ENCODE results near the gene AQP12A.

Gene AQP12A

GRCh38 chr2:240711296-240711695 is 19.6 kb downstream of the AQP12A start:
- DNase-seq = no peak

DNA sequence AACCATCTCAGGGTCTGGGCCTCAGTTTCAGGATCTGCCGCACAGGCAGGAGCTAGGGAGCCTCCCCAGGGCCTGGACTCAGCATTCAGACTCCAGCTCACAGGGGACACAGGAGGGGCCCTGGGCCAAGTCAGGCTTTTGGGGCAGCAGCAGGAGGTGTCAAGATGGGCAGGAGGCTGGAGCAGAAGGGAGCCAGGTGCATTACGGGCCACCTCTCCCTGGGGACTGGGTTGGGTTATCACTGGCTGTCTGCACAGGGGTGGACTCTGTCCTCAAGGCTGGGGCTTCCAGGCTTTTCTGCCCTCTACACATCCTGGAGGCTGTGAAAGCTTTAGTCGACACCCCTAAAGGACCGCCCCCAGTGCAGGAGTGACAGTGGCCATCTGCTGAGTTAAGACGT is 20.0 kb downstream of the AQP12A start:
- no peak for DNase-seq

DNA sequence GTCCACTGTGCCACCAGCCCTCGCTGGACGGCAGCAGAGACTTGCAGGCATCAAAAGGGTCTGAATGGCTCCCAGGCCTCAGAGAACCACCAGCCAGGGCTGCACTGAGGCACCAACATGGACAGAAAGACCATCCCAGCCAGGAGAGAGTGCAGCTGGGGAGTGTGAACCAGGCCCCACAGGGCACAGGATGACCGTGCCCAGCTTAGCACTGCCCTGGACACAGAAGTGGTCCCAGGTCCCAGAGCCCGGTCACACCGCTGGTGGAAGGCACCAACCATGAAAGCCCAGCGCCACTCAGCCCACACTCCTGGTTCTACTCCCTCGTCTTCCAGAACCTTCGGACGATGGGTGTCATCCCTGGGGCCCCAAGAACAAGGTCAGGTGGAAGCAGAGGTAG is 20.5 kb downstream of the AQP12A start:
- no peak for DNase-seq

GRCh38 chr2:240713071-240713927 is 21.6 kb downstream of the AQP12A start:
- DNase-seq = no peak

DNA sequence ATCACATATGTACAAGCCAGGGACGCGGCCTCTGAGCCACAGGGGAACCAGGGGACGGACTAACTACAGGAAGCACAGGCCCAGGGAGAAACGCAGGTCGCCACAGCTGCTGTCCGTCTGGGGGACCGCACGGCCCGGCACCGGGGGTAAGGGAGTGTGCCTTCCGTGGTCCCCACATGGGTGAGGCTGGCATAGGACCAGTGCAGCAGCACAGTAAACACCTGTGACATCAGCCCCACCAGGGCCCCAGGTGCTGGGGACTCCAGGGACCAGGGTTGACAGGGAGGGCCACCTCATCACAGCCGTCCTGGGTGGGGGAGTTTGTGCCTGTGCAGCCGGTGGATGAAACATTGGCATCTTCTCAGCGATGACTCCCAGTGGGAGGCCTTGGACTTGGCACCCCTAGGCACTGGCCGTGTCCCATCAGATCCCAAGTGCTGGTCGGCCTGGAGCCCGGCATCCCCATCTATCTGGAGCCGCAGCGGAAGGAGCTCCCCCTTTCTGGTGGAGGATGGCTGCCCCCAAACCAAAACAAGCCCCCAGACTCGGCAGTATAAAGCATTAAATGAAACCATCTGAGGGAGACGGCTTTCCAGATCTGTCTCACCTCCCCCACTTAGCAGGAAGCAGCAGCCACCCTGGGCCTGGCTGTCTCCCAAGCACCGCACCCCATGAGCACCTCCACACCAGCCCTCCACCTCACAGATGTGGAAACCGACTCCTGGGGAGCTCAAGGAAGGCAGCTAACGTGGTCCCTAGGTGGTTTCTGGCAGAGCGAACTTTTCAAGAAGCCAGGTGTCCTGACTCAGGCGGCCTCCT is 22.5 kb downstream of the AQP12A start:
- no peak for DNase-seq

DNA sequence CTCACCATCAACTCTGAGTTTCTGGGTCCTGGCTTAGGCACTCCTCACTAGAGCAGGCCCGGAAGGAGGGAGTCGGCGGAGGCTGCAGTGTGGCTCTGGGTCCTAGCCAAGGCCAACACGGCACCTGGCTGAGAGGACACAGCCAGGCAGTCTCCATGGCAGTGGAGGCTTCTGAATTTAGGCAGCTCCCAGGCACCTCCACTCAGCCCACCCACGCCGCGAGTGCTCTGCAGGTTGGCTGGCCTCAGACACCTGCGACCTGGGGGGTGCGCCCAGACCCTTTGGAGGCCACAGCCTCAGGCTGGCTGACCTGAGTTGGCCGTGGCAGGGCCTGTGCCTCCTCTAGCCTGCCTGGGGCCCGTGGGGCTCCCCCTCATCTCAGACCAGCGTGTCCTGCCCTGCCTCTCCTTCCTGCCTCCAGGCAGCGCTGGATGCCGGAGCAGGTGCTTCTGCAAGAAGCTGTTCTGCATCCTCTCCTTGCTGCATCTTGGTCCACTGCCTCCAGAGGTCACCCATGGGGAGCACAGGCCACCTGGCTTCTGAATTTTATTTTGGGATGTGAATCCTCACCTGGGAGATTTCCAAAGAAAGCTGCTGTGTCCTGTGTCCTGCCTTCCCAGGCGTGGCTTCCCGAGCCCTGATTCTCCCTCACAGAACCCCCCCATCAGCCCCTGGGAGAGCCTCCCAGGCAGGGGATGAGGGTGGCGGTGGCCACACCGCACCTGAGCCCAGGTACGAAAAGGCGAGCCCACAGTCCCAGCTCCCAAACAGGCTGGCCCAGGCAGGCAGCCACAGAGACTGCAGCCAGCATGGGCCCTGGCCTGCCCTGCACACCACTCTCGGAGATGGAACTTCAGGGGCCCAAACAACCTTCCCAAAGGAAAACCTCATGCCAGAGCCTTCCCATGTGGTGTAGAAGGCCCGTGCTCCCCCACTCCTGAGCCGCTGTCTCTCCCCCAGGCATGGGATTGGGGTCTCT is 23.4 kb downstream of the AQP12A start:
- DNase-seq = no peak

DNA sequence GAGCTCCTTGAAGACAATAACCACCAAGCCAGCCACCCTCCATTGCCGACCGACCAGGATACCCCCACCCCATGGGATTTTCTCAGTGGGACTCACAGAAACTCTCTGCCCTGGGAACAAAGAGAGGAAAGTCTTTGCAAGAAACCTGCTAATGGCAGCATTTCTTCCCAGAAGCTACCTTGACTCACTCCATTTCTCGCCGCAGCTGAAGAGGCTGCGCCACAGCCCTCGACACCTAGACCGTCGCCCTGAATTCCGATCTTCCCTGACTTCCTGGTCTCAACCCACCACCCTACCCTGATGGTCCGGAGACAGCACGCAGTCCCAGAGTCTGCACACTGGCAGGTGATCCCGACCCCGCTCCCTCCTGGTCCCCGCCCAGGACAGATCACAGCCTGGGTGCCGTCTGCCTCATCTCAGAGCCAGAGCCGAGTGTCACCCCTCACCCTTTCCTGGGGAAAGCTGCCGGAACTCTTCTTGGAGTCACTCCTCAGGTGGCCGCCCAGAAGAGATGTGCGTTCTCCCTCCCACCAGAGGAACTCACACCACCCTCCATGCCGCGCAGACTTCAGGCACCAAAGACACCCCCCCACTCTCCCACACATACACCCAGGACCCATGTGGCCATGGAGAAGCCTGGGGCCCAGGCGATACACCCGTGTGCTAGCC is 24.6 kb downstream of the AQP12A start:
- no peak for DNase-seq

DNA sequence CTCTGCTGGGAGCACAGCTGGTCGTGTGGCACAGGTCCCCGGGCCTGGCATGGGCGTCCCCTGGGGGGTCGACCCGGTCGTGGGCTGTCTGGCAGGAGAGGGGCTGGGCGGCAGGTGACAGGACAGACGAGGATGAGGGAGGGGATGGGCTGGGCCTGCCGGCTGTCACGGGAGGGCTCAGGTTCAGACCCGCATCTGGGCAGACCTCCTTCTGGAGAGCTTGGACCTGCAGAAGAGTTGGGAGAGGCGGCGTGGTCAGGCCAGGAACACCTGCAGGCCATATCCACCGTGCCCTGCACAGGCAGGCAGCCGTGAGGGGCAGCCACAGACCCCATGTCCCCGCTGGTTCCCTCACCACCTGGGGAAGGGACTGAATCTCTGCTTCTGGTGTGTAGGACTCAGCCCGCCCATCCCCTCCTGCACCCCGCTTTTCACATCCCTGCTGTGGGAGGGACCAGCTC is 25.5 kb downstream of the AQP12A start:
- DNase-seq = no peak

GRCh38 chr2:240717681-240718581 is 26.3 kb downstream of the AQP12A start:
- DNase-seq = no peak

DNA sequence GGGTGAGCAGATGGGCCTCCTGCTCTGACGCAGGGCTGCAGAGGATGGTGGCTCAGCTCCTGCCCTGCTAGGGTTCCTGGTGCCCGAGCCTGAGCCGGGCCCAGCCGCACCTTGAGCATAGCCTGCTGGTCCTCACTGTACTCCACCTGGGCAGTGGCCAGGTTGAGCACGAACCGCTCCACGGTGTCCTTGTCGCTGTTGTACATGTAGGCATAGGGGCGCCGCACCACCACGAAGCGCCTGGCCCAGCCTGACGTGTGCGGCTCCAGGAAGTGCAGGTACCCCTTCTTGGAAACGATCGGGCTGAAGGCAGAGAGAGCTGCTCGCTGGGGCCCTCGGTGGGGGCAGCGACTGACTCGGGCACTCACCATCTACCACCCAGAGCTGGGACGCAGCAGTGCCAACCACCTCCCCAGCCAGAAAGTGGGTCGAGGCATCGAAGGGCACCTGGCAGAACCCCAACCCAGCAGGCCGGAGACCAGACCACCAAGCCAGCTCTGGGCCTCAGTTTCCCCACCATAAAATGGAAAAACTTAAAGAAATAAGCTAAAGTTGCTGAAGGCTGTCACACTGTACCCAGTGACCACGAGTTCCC is 27.3 kb downstream of the AQP12A start:
- DNase-seq = no peak

- no peak for DNase-seq
These were observed 28.2 kb downstream of the AQP12A start for GRCh38 chr2:240719676-240720545.

- no peak for DNase-seq
These were observed 29.3 kb downstream of the AQP12A start for GRCh38 chr2:240720686-240721595.

DNA sequence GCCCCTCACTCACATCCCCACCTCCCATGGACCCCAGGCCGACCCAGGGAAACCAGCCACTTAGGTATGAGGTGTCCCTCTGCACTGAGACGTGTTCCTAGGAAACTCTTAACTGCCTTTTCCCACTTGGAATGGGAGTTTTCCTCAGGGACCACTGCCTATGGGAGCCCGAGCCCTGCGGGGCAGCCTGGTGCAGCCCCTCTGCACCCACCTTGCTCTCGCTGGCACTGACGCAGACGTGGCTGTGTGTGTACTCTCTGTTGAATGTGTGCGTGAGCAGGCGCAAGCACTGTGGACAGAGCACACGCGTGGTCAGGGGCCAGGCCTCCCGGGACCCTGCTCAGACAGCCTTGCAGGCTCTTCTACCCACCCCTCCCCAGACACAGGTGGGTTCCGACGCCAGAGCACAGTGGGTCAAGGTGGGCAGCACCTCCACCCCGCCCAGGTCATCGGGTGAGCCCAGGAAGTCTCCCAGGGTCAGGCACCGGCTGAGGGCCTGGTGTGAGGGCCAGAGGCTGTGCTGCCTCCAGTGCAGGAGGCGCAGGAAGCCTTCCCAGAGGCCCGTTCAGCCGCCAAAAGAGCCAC is 30.0 kb downstream of the AQP12A start:
- no peak for DNase-seq

- DNase-seq = no peak
These were observed 30.7 kb downstream of the AQP12A start for GRCh38 chr2:240722376-240722775.

- DNase-seq = no peak
These were observed 31.4 kb downstream of the AQP12A start for GRCh38 chr2:240722796-240723735.

GRCh38 chr2:240723851-240724250 is 32.2 kb downstream of the AQP12A start:
- no peak for DNase-seq

- DNase-seq = no peak
These were observed 32.8 kb downstream of the AQP12A start for GRCh38 chr2:240724431-240724830.
